Esophagus squamous epithelium (tissue), 5 donors: Measurements from ENCODE around the gene MATCAP1. TPM values are rescaled to one million over a fixed set of nuclear protein-coding genes. Genes with fewer than 3 reads are reported as not detected.
A peak's percentile ranks its signal among the peaks of the same experiment; 100 is the strongest.

Experiments used
- DNase-seq: peaks from one replicate; lab custom pipeline; 2025; lab: John Stamatoyannopoulos, UW
- H3K27ac ChIP-seq, 4 donors: fragments of 200-600 bp; sonication (generic); one replicate each; pipeline ENCODE4 v1.5.1; 2016 to 2019; ENCODE audit warnings: mild to moderate bottlenecking in 1 of 4
- H3K27me3 ChIP-seq, 4 donors: fragments of 200-600 bp; sonication (generic); 1 replicate in 3 of 4; 2 replicates in 1 of 4; pipeline versions ENCODE4 v1.5.1 to v1.6.0; 2017 to 2021; ENCODE audit warnings: antibody characterized with exemption in 1 of 4
- H3K36me3 ChIP-seq, 3 donors: fragments of 200-600 bp; sonication (generic); one replicate each; pipeline ENCODE4 v1.5.1; 2016 to 2019
- H3K4me1 ChIP-seq, 3 donors: fragments of 200-600 bp; sonication (generic); one replicate each; pipeline ENCODE4 v1.5.1; 2017 to 2019
- H3K4me3 ChIP-seq, 4 donors: fragments of 200-600 bp; sonication (generic); 1 replicate in 3 of 4; 2 replicates in 1 of 4; pipeline ENCODE4 v1.5.1; 2016 to 2019; ENCODE audit warnings: mild to moderate bottlenecking in 2 of 4, moderate library complexity in 1 of 4
- H3K9me3 ChIP-seq, 3 donors: fragments of 200-600 bp; sonication (generic); one replicate each; pipeline ENCODE4 v1.5.1; 2016 to 2019
- CTCF ChIP-seq, 6 experiments: fragments of 450-650 bp in 4 of 6; fragments of 200-600 bp in 2 of 6; sonication (generic) in 2 of 6; IDR thresholded peaks; one replicate each; pipeline ENCODE4 v1.5.1; 2016 to 2019; ENCODE audit warnings: antibody characterized with exemption in 6 of 6, mild to moderate bottlenecking in 4 of 6, moderate library complexity in 4 of 6
- POLR2A ChIP-seq, 4 donors: fragments of 450-650 bp; IDR thresholded peaks; one replicate each; pipeline ENCODE4 v1.6.1; 2017; ENCODE audit warnings: antibody characterized with exemption in 4 of 4, mild to moderate bottlenecking in 4 of 4, moderate library complexity in 3 of 4
- WGBS, 2 donors: methylation state at CpG; one replicate each; pipeline ENCODE4 v1.1.5; 2018; 5-methylcytosine and 5-hydroxymethylcytosine counted together
- intact Hi-C: fragments of 100-400 bp; cut with DNase I; formaldehyde crosslinking; loops from one replicate; pipeline ENCODE4 v1.15.0; 2022
- total RNA-seq, 4 donors: library from RNA; depleted of rRNA; stranded (reverse); fragments of >200 nt; gene quantifications; one replicate each; pipeline ENCODE4 v1.1.0, GENCODE V29; 2016
- donor health status: DM: yes; HTN: yes; CAD: no.

MATCAP1 gene
- total RNA-seq, 4 donors from 2014 or later, result 8.8 to 18.8 (median 13.4) TPM

GRCh38 chr16:67195676-67196075 lies 11.9 kb upstream of the MATCAP1 start:
- H3K4me1 ChIP-seq, result peaks cover 28 to 85% (median 38%) of the 10 kb centered on the region in 3 donors
- intact Hi-C loops, result no loop called here
- WGBS, 2 donors, result 82% methylated on average over 2 of the region's 5 CpGs; no CpG with 5 or more reads in 1 of the 2 donors
- H3K36me3 ChIP-seq, result peaks cover 36 to 61% (median 43%) of the 10 kb centered on the region in 3 donors
- no peak overlapping the region for H3K4me3 ChIP-seq
- no peak overlapping the region for H3K27ac ChIP-seq
- H3K9me3 ChIP-seq, result no peaks in the 10 kb centered on the region
- no peaks in the 10 kb centered on the region for H3K27me3 ChIP-seq
- TF ChIP-seq POLR2A (IDR thresholded peaks at IDR 0.05) (no peak), CTCF (IDR thresholded peaks at IDR 0.05) (no peak)
- DNase-seq, result no peak

GRCh38 chr16:67194260-67194659 lies 10.5 kb upstream of the MATCAP1 start:
- WGBS, 2 donors, result 82% methylated on average over 3 of the region's 6 CpGs; no CpG with 5 or more reads in 1 of the 2 donors
- no peaks in the 10 kb centered on the region for H3K27me3 ChIP-seq
- H3K4me1 ChIP-seq, result peaks cover 28 to 72% (median 37%) of the 10 kb centered on the region in 3 donors
- intact Hi-C loops, result no loop called here
- no peak overlapping the region for H3K4me3 ChIP-seq
- DNase-seq, result no peak
- H3K36me3 ChIP-seq, result peaks cover 36 to 54% (median 43%) of the 10 kb centered on the region in 3 donors
- no peaks in the 10 kb centered on the region for H3K9me3 ChIP-seq
- no peak for TF ChIP-seq POLR2A (IDR thresholded peaks at IDR 0.05)
- no peak for TF ChIP-seq CTCF (IDR thresholded peaks at IDR 0.05)
- no peak overlapping the region for H3K27ac ChIP-seq

- H3K27me3 ChIP-seq, result no peaks in the 10 kb centered on the region
- intact Hi-C loops, result no loop called here
- H3K27ac ChIP-seq, result peak overlapping the region in 2 of 4 donors; percentile 82 to 89
- no peaks in the 10 kb centered on the region for H3K9me3 ChIP-seq
- DNase-seq, result no peak
- TF ChIP-seq POLR2A (IDR thresholded peaks at IDR 0.05), result no peak
- TF ChIP-seq CTCF (IDR thresholded peaks at IDR 0.05), result no peak
- H3K4me1 ChIP-seq, result peaks cover 22 to 65% (median 30%) of the 10 kb centered on the region in 3 donors
- H3K4me3 ChIP-seq, result peak overlapping the region in 3 of 4 donors; percentile 88 to 98 (median 95)
- H3K36me3 ChIP-seq, result peaks cover 36 to 54% (median 43%) of the 10 kb centered on the region in 3 donors
Observed at GRCh38 chr16:67193536-67193935, 9.8 kb upstream of the MATCAP1 start.

DNA sequence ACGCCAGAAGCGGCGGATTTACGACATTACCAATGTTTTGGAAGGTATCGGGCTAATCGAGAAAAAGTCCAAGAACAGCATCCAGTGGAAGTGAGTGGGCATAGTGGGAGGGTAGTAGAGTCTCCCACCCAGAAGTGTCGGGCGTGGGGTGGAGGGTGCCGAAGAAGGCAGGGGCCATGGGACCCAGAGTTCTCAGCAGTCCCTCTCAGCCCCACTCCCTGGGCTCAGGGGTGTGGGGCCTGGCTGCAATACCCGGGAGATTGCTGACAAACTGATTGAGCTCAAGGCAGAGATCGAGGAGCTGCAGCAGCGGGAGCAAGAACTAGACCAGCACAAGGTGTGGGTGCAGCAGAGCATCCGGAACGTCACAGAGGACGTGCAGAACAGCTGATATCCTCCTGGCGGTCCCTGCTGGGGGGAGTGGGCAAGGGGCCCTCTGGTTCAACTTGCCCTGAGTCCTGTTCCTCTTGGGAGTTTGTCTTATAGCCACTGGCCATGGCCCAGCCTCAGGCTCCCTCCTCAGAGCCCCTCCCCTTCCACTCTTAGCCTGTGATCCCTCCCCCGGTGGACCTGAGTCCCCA lies 9.1 kb upstream of the MATCAP1 start:
- peak overlapping the region; percentile 88 to 98 (median 92) for H3K4me3 ChIP-seq
- intact Hi-C loops, result no loop called here
- peaks cover 17 to 58% (median 24%) of the 10 kb centered on the region in 3 donors for H3K4me1 ChIP-seq
- WGBS, 2 donors, result 14 to 21% methylated on average over 14 of the region's 17 CpGs
- H3K27me3 ChIP-seq, result no peaks in the 10 kb centered on the region
- no peak for TF ChIP-seq POLR2A (IDR thresholded peaks at IDR 0.05)
- TF ChIP-seq CTCF (IDR thresholded peaks at IDR 0.05), result no peak
- H3K36me3 ChIP-seq, result peaks cover 31 to 49% (median 39%) of the 10 kb centered on the region in 3 donors
- peak overlapping the region; percentile 80 to 89 (median 84) for H3K27ac ChIP-seq
- no peak for DNase-seq
- H3K9me3 ChIP-seq, result no peaks in the 10 kb centered on the region

- Histone ChIP-seq H3K36me3 (peaks cover 24 to 42% (median 32%) of the 10 kb centered on the region in 3 donors), H3K4me1 (peaks cover 17 to 51% (median 23%) of the 10 kb centered on the region in 3 donors), H3K27me3 (no peaks in the 10 kb centered on the region), H3K27ac (peak within 1 kb of the TSS; percentile 80 to 89 (median 84)), H3K4me3 (peak within 1 kb of the TSS; percentile 88 to 98 (median 92)), H3K9me3 (no peaks in the 10 kb centered on the region)
- intact Hi-C loops, result no loop called here
- DNase-seq, result peak; percentile 43
- WGBS, 2 donors, result 0 to 4% methylated on average over 4 to 29 of the region's 54 CpGs
- TF ChIP-seq POLR2A (IDR thresholded peaks at IDR 0.05) (peak in 3 of 4 donors; percentile 60 to 79 (median 76)), CTCF (IDR thresholded peaks at IDR 0.05) (peak in 3 of 6 experiments; percentile 10 to 55 (median 15))
Observed at GRCh38 chr16:67191995-67192681, 8.4 kb upstream of the MATCAP1 start, which contains the start of gene E2F4. Gene E2F4, plus strand, starts transcription at chr16:67192155. Its CDS starts 73 bp downstream, at chr16:67192228.
